GM12892 (cell line): ENCODE data around the gene MRPS27.
"Not testable (repeated sequence)": the region's sequence is repeated elsewhere in the genome, so short reads cannot be mapped to it uniquely, and the experiment has no call there.

ENCODE experiments used
- POLR2A ChIP-seq: IDR thresholded peaks from 2 replicates; pipeline ENCODE4 v1.6.1; 2011; ENCODE audit warnings: low read depth, low read length, control low read depth
- POLR2AphosphoS5 ChIP-seq: IDR thresholded peaks from 2 replicates; pipeline ENCODE4 v1.6.1; 2011; ENCODE audit warnings: low read depth, low read length, control low read depth
- TAF1 ChIP-seq: IDR thresholded peaks from 2 replicates; pipeline ENCODE4 v1.6.1; 2011; ENCODE audit warnings: low read depth, mild to moderate bottlenecking, control low read depth, low read length, borderline replicate concordance

- not testable (repeated sequence) for TF ChIP-seq POLR2A, POLR2AphosphoS5, TAF1
Measured at GRCh38 chr5:72319435-72319975, 535 bp downstream of the MRPS27 start.
